Endothelial cell of umbilical vein (primary cell): ENCODE results near the gene ITPR2. TPM values are rescaled to one million over a fixed set of nuclear protein-coding genes. Genes with fewer than 3 reads are reported as not detected.

ENCODE experiments used
- BruUV-seq: library from RNA; stranded (reverse); fragments of 400-500 nt; replicated peaks from 2 replicates; lab custom pipeline; 2021; lab: Mats Ljungman, UMichigan
- CTCF ChIA-PET: fragments of 300-600, 350-600 bp; sonication (Branson Sonifier 250); formaldehyde crosslinking; loops from one replicate; lab custom pipeline; 2021; ENCODE audit warnings: antibody characterized with exemption, inconsistent platforms; lab: Charles Lee
- POLR2A ChIA-PET: fragments of 300-600, 350-600 bp; sonication (Branson Sonifier 250); formaldehyde crosslinking; loops from one replicate; lab custom pipeline; 2021; ENCODE audit warnings: antibody characterized with exemption, inconsistent platforms; lab: Charles Lee
- DNase-seq: peaks from one replicate; pipeline ENCODE4 v3.0.0-alpha.2; 2011; ENCODE audit warnings: low read depth, low spot score
- FAIRE-seq: peaks from 2 replicates; lab custom pipeline; 2011; peaks lifted over from hg19 to GRCh38; lab: Jason Lieb, UNC
- H2AFZ ChIP-seq: 2 replicates; pipeline ENCODE4 v1.6.0; 2012; ENCODE audit warnings: low read depth, low read length, control low read depth, inconsistent platforms
- H3K27ac ChIP-seq: 2 replicates; pipeline ENCODE4 v1.5.1; 2011; ENCODE audit warnings: low read depth, mild to moderate bottlenecking, control low read depth, low read length, moderate library complexity; ENCODE audit not compliant: insufficient read depth
- H3K27me3 ChIP-seq, 2 experiments: 2 replicates each; pipeline versions ENCODE4 v1.6.0 to v1.6.1; 2011; ENCODE audit warnings: low read length in 2 of 2, mixed read lengths in 1 of 2; ENCODE audit not compliant: control insufficient read depth in 2 of 2, insufficient read depth in 2 of 2
- H3K36me3 ChIP-seq, 2 experiments: 2 replicates in 1 of 2; 3 replicates in 1 of 2; pipeline ENCODE4 v1.5.1; 2011; ENCODE audit warnings: low read length in 2 of 2, mild to moderate bottlenecking in 1 of 2, moderate library complexity in 1 of 2; ENCODE audit not compliant: control insufficient read depth in 2 of 2, insufficient read depth in 2 of 2; ENCODE audit errors: extremely low read depth in 1 of 2
- H3K4me1 ChIP-seq: 3 replicates; pipeline ENCODE4 v1.5.1; 2011; ENCODE audit warnings: mild to moderate bottlenecking, low read length; ENCODE audit not compliant: control insufficient read depth, insufficient read depth; ENCODE audit errors: extremely low read depth
- H3K4me2 ChIP-seq: 2 replicates; pipeline ENCODE4 v1.6.1; 2011; ENCODE audit warnings: low read length, control low read depth, mixed read lengths; ENCODE audit not compliant: insufficient read depth
- H3K4me3 ChIP-seq, 3 experiments: fragments of 200-600 bp in 1 of 3; sonication (generic), shearing (Covaris generic) in 1 of 3; replicated peaks in 1 of 3; 2 replicates each; pipeline ENCODE4 v1.5.1; 2011 to 2016; ENCODE audit warnings: control low read depth in 3 of 3, low read length in 3 of 3, mild to moderate bottlenecking in 2 of 3, inconsistent platforms in 1 of 3, low read depth in 1 of 3, moderate library complexity in 1 of 3; ENCODE audit not compliant: insufficient read depth in 1 of 3
- H3K79me2 ChIP-seq: 2 replicates; pipeline ENCODE4 v1.6.0; 2012; ENCODE audit warnings: low read length, inconsistent platforms; ENCODE audit not compliant: control insufficient read depth, insufficient read depth
- H3K9ac ChIP-seq: replicated peaks from 2 replicates; pipeline ENCODE3; 2011; ENCODE audit warnings: low read length, control low read depth; ENCODE audit not compliant: insufficient read depth; ENCODE audit errors: extremely low read depth
- H3K9me1 ChIP-seq: replicated peaks from 3 replicates; pipeline ENCODE4 v1.6.0; 2011; ENCODE audit warnings: mild to moderate bottlenecking, low read length; ENCODE audit not compliant: control insufficient read depth, insufficient read depth; ENCODE audit errors: extremely low read depth
- H3K9me3 ChIP-seq: replicated peaks from 2 replicates; pipeline ENCODE4 v1.5.1; 2012; ENCODE audit warnings: low read length, inconsistent platforms; ENCODE audit not compliant: control insufficient read depth, insufficient read depth
- H4K20me1 ChIP-seq: replicated peaks from 2 replicates; pipeline ENCODE3; 2011; ENCODE audit warnings: mild to moderate bottlenecking, low read length; ENCODE audit not compliant: control insufficient read depth, insufficient read depth; ENCODE audit errors: extremely low read depth
- CTCF ChIP-seq, 2 donors: IDR thresholded peaks; 1 replicate in 1 of 2; 2 replicates in 1 of 2; pipeline ENCODE4 v1.5.1; 2011; ENCODE audit warnings: low read length in 2 of 2, mild to moderate bottlenecking in 2 of 2, moderate library complexity in 2 of 2, control low read depth in 1 of 2, inconsistent platforms in 1 of 2, low read depth in 1 of 2; ENCODE audit not compliant: insufficient read depth in 1 of 2; ENCODE audit errors: extremely low read depth in 1 of 2
- EZH2 ChIP-seq: IDR thresholded peaks from 2 replicates; pipeline ENCODE4 v1.6.1; 2012; ENCODE audit warnings: borderline replicate concordance, low read depth, mild to moderate bottlenecking, moderate library complexity, low read length, inconsistent platforms; ENCODE audit not compliant: severe bottlenecking
- FOS ChIP-seq: IDR thresholded peaks from 2 replicates; pipeline ENCODE4 v1.6.1; 2011; ENCODE audit warnings: mild to moderate bottlenecking, low read length, moderate library complexity, borderline replicate concordance; ENCODE audit not compliant: insufficient read depth
- GATA2 ChIP-seq: IDR thresholded peaks from 2 replicates; pipeline ENCODE4 v1.7.0; 2011; ENCODE audit warnings: low read depth, mild to moderate bottlenecking, moderate library complexity, mixed read lengths, low read length; ENCODE audit not compliant: insufficient read length, insufficient read depth
- JUN ChIP-seq: IDR thresholded peaks from 2 replicates; pipeline ENCODE4 v1.6.1; 2011; ENCODE audit warnings: borderline replicate concordance, low read depth; ENCODE audit not compliant: insufficient read length, insufficient read depth
- MAX ChIP-seq: IDR thresholded peaks from 2 replicates; pipeline ENCODE4 v1.6.1; 2011; ENCODE audit not compliant: insufficient read depth, insufficient read length
- MYC ChIP-seq: IDR thresholded peaks from one replicate; pipeline ENCODE4 v1.6.1; 2011; ENCODE audit warnings: mild to moderate bottlenecking, low read depth, low read length
- POLR2A ChIP-seq: IDR thresholded peaks from 2 replicates; pipeline ENCODE4 v1.6.1; 2012; ENCODE audit warnings: low read depth, mild to moderate bottlenecking, control low read depth, low read length
- POLR2AphosphoS5 ChIP-seq: IDR thresholded peaks from 2 replicates; pipeline ENCODE4 v1.6.1; 2012; ENCODE audit warnings: low read depth, mild to moderate bottlenecking, control low read depth, low read length, moderate library complexity; ENCODE audit not compliant: insufficient read depth
- dilution Hi-C: fragments of 300-500 bp; cut with MboI; formaldehyde crosslinking; loops from one replicate; pipeline ENCODE4 v1.15.0; 2019; ENCODE audit warnings: low sequenced_read_pairs; ENCODE audit not compliant: extremely low pct_ligation_motif_present
- intact Hi-C: fragments of 100-400 bp; cut with micrococcal nuclease; formaldehyde crosslinking; loops from one replicate; pipeline ENCODE4 v1.10.0; 2022
- polyA plus RNA-seq, 4 experiments: library from polyadenylated mRNA; depleted of rRNA in 3 of 4; stranded (reverse) in 3 of 4; unstranded in 1 of 4; fragments of >200 nt; gene quantifications; 2 replicates each; pipeline versions ENCODE4 v1.2.1 to v1.2.3, GENCODE V29; 2011 to 2012; ENCODE audit warnings: missing spikeins in 1 of 4
- total RNA-seq: library from RNA; stranded (reverse); gene quantifications from 2 replicates; pipeline ENCODE4 v1.2.3, GENCODE V29; 2021

ITPR2 gene
- total and polyA plus RNA-seq, 2 donors (not counting 3 experiments of a cell fraction or from before 2014, with no cell fraction given), result 16.2 to 86.8 TPM

- intact Hi-C loops (no loop called here), dilution Hi-C loops (no loop called here)
- Histone ChIP-seq H3K4me2 (no peak overlapping the region), H2AFZ (no peak overlapping the region), H3K27me3 (no peaks in the 10 kb centered on the region), H4K20me1 (no peaks in the 10 kb centered on the region), H3K4me3 (no peak overlapping the region), H3K9me1 (no peaks in the 10 kb centered on the region), H3K79me2 (no peaks in the 10 kb centered on the region), H3K9ac (no peak overlapping the region), H3K36me3 (no peaks in the 10 kb centered on the region), H3K9me3 (no peaks in the 10 kb centered on the region), H3K4me1 (peaks cover 11% of the 10 kb centered on the region), H3K27ac (no peak overlapping the region)
- FAIRE-seq (no peak), DNase-seq (no peak)
- ChIA-PET CTCF (interaction anchor here (1.4 to 2.8 kb wide), 2 partner anchors 272 to 310 kb away, joined by 4 to 10 read pairs; no protein-coding TSS in a partner anchor), POLR2A (interaction anchor here (0.5 kb wide), 1 partner anchor 22 kb away, joined by 5 read pairs; no protein-coding TSS in a partner anchor)
- TF ChIP-seq EZH2 (no peak), POLR2A (no peak), JUN (no peak), GATA2 (no peak), MAX (no peak), CTCF (IDR thresholded peaks at IDR 0.05; ENCODE audit: extremely low read depth in 1 of 2, insufficient read depth in 1 of 2, low read depth in 1 of 2, low read length in 2 of 2) (no peak), MYC (no peak), POLR2AphosphoS5 (no peak), FOS (no peak)
- no TSS peak for BruUV-seq
Observed at GRCh38 chr12:26429070-26429691, 403.8 kb downstream of the ITPR2 start.
